Large intestine (tissue), 1 donor: ENCODE data around the gene TTC16. TPM values are rescaled to one million over a fixed set of nuclear protein-coding genes. Genes with fewer than 3 reads are reported as not detected.

ENCODE experiments used
- polyA plus RNA-seq: library from polyadenylated mRNA; unstranded; fragments of 120-200 nt; gene quantifications from one replicate; pipeline ENCODE4 v1.2.1, GENCODE V29; 2013

Gene TTC16
- polyA plus RNA-seq, 1 donor: 0.03 TPM

Other genes starting within 250 kb of the TTC16 start
- gene STXBP1, start 103.8 kb upstream of the TTC16 start, polyA plus RNA-seq: 32.2 TPM
- gene CFAP157, start 9.1 kb upstream of the TTC16 start, polyA plus RNA-seq: 0.84 TPM
- gene PTRH1, start 416 bp upstream of the TTC16 start, polyA plus RNA-seq: 9.3 TPM
- 16.5 TPM for gene TOR2A, start 19.2 kb downstream of the TTC16 start, polyA plus RNA-seq
- 7.4 TPM for gene SH2D3C, start 62.6 kb downstream of the TTC16 start, polyA plus RNA-seq
- gene CDK9, start 70.0 kb downstream of the TTC16 start, polyA plus RNA-seq: 57.4 TPM
- 33.5 TPM for gene FPGS, start 86.8 kb downstream of the TTC16 start, polyA plus RNA-seq
- 21.6 TPM for gene ENG, start 138.6 kb downstream of the TTC16 start, polyA plus RNA-seq
- 20.6 TPM for gene AK1, start 161.6 kb downstream of the TTC16 start, polyA plus RNA-seq
- 14.4 TPM for gene ST6GALNAC6, start 183.5 kb downstream of the TTC16 start, polyA plus RNA-seq
- 10.4 TPM for gene ST6GALNAC4, start 201.0 kb downstream of the TTC16 start, polyA plus RNA-seq
- gene PIP5KL1, start 214.7 kb downstream of the TTC16 start, polyA plus RNA-seq: 0.79 TPM
- gene DPM2, start 221.8 kb downstream of the TTC16 start, polyA plus RNA-seq: 33.2 TPM